H9 (cell line): ENCODE data around the gene SNRNP200. TPM values are rescaled to one million over a fixed set of nuclear protein-coding genes. Genes with fewer than 3 reads are reported as not detected.

Experiments used
- DNase-seq: peaks from one replicate; pipeline ENCODE4 v3.0.0-alpha.2; 2017
- H2AFZ ChIP-seq: one replicate; pipeline ENCODE4 v1.6.1; 2013; ENCODE audit warnings: mild to moderate bottlenecking, low read length, control low read depth, moderate library complexity
- H2AK5ac ChIP-seq: 2 replicates; pipeline ENCODE4 v1.6.1; 2013; ENCODE audit warnings: low read length, control low read depth, mixed read lengths; ENCODE audit not compliant: insufficient read length
- H2BK120ac ChIP-seq: one replicate; pipeline ENCODE4 v1.6.1; 2013; ENCODE audit warnings: low read depth, mild to moderate bottlenecking, low read length, control low read depth, inconsistent platforms; ENCODE audit not compliant: poor library complexity, severe bottlenecking
- H2BK12ac ChIP-seq: 2 replicates; pipeline ENCODE4 v1.6.1; 2013; ENCODE audit warnings: low read length, control low read depth, mixed read lengths, low read depth; ENCODE audit not compliant: insufficient read length
- H2BK15ac ChIP-seq: 2 replicates; pipeline ENCODE4 v1.6.1; 2013; ENCODE audit warnings: low read depth, low read length, control low read depth
- H2BK20ac ChIP-seq: one replicate; pipeline ENCODE4 v1.6.1; 2013; ENCODE audit warnings: low read depth, mild to moderate bottlenecking, low read length, control low read depth, inconsistent platforms; ENCODE audit not compliant: poor library complexity, severe bottlenecking
- H2BK5ac ChIP-seq: 2 replicates; pipeline ENCODE4 v1.6.1; 2013; ENCODE audit warnings: low read length, control low read depth, mixed read lengths; ENCODE audit not compliant: insufficient read length
- H3K14ac ChIP-seq: 2 replicates; pipeline ENCODE4 v1.6.1; 2013; ENCODE audit warnings: low read length, control low read depth; ENCODE audit not compliant: insufficient read depth
- H3K18ac ChIP-seq: 2 replicates; pipeline ENCODE4 v1.6.1; 2013; ENCODE audit warnings: low read depth, mild to moderate bottlenecking, mixed read lengths, low read length, control low read depth; ENCODE audit not compliant: insufficient read length
- H3K23ac ChIP-seq: 2 replicates; pipeline ENCODE4 v1.6.1; 2013; ENCODE audit warnings: low read length, control low read depth, mixed read lengths, low read depth; ENCODE audit not compliant: insufficient read length
- H3K23me2 ChIP-seq: 2 replicates; pipeline ENCODE4 v1.6.1; 2013; ENCODE audit warnings: low read depth, mild to moderate bottlenecking, mixed read lengths, low read length, control low read depth; ENCODE audit not compliant: insufficient read length, poor library complexity, severe bottlenecking
- H3K27ac ChIP-seq: 2 replicates; pipeline ENCODE4 v1.5.1; 2013; ENCODE audit warnings: low read length, control low read depth, mixed read lengths, low read depth; ENCODE audit not compliant: insufficient read length
- H3K27me3 ChIP-seq: 2 replicates; pipeline ENCODE4 v1.6.1; 2013; ENCODE audit warnings: low read length, control low read depth, inconsistent platforms; ENCODE audit not compliant: insufficient read depth
- H3K4ac ChIP-seq: 2 replicates; pipeline ENCODE4 v1.6.1; 2013; ENCODE audit warnings: low read depth, mild to moderate bottlenecking, control low read depth, inconsistent platforms, low read length, moderate library complexity
- H3K4me1 ChIP-seq: 2 replicates; pipeline ENCODE4 v1.6.1; 2013; ENCODE audit warnings: low read length, control low read depth, inconsistent platforms; ENCODE audit not compliant: insufficient read depth
- H3K4me2 ChIP-seq: 2 replicates; pipeline ENCODE4 v1.6.1; 2013; ENCODE audit warnings: low read length, control low read depth, mixed read lengths; ENCODE audit not compliant: insufficient read length, insufficient read depth
- H3K56ac ChIP-seq: 2 replicates; pipeline ENCODE4 v1.6.1; 2013; ENCODE audit warnings: low read depth, mild to moderate bottlenecking, mixed read lengths, low read length, control low read depth; ENCODE audit not compliant: insufficient read length
- H3K79me1 ChIP-seq: 2 replicates; pipeline ENCODE4 v1.6.1; 2013; ENCODE audit warnings: low read depth, mild to moderate bottlenecking, moderate library complexity, low read length, control low read depth, inconsistent platforms; ENCODE audit not compliant: insufficient read depth, poor library complexity, severe bottlenecking
- H3K79me2 ChIP-seq: 2 replicates; pipeline ENCODE4 v1.6.1; 2013; ENCODE audit warnings: low read length, control low read depth, inconsistent platforms; ENCODE audit not compliant: insufficient read depth
- H3K9ac ChIP-seq: 2 replicates; pipeline ENCODE4 v1.6.1; 2013; ENCODE audit warnings: low read length, control low read depth, mixed read lengths; ENCODE audit not compliant: insufficient read length; ENCODE audit errors: extremely low read depth
- H3K9me3 ChIP-seq: one replicate; pipeline ENCODE4 v1.6.1; 2013; ENCODE audit warnings: low read depth, low read length, inconsistent platforms; ENCODE audit not compliant: control insufficient read depth
- H3T11ph ChIP-seq: one replicate; pipeline ENCODE4 v1.6.1; 2013; ENCODE audit warnings: mild to moderate bottlenecking, low read length, control low read depth, inconsistent platforms
- H4K20me1 ChIP-seq: one replicate; pipeline ENCODE4 v1.6.1; 2013; ENCODE audit not compliant: control insufficient read depth, insufficient read length, insufficient read depth
- H4K5ac ChIP-seq: 2 replicates; pipeline ENCODE4 v1.6.1; 2013; ENCODE audit warnings: low read depth, mild to moderate bottlenecking, mixed read lengths, low read length, control low read depth; ENCODE audit not compliant: insufficient read length
- H4K8ac ChIP-seq: replicated peaks from 2 replicates; pipeline ENCODE4 v1.6.1; 2013; ENCODE audit warnings: low read length, control low read depth, mixed read lengths, low read depth; ENCODE audit not compliant: insufficient read length
- H4K91ac ChIP-seq: 2 replicates; pipeline ENCODE4 v1.6.1; 2013; ENCODE audit warnings: low read depth, mild to moderate bottlenecking, moderate library complexity, mixed read lengths, low read length, control low read depth; ENCODE audit not compliant: insufficient read length
- H3K27ac Mint-ChIP-seq, 3 experiments: 2 replicates in 2 of 3; 3 replicates in 1 of 3; pipeline ENCODE4 v1.8.0; 2020 to 2021; ENCODE audit warnings: mixed read lengths in 3 of 3, mild to moderate bottlenecking in 1 of 3, moderate library complexity in 1 of 3
- H3K27me3 Mint-ChIP-seq: 2 replicates; pipeline ENCODE4 v1.8.0; 2021; ENCODE audit warnings: low read depth, mild to moderate bottlenecking, moderate library complexity, mixed read lengths
- H3K36me3 Mint-ChIP-seq, 3 experiments: 2 replicates in 2 of 3; 3 replicates in 1 of 3; pipeline ENCODE4 v1.8.0; 2020 to 2021; ENCODE audit warnings: low read depth in 3 of 3, mixed read lengths in 3 of 3; ENCODE audit not compliant: insufficient read depth in 1 of 3
- H3K4me1 Mint-ChIP-seq, 2 experiments: 2 replicates each; pipeline ENCODE4 v1.8.0; 2020; ENCODE audit warnings: mixed read lengths in 2 of 2
- H3K4me3 Mint-ChIP-seq, 2 experiments: 2 replicates in 1 of 2; 3 replicates in 1 of 2; pipeline ENCODE4 v1.8.0; 2020 to 2021; ENCODE audit warnings: mild to moderate bottlenecking in 2 of 2, mixed read lengths in 2 of 2, moderate library complexity in 1 of 2
- H3K9me3 Mint-ChIP-seq, 2 experiments: 2 replicates in 1 of 2; 3 replicates in 1 of 2; pipeline ENCODE4 v1.8.0; 2020; ENCODE audit warnings: mild to moderate bottlenecking in 2 of 2, mixed read lengths in 2 of 2, moderate library complexity in 1 of 2
- CTCF ChIP-seq: fragments of 200-600 bp; sonication (generic); conservative IDR thresholded peaks from 3 replicates; pipeline ENCODE4 v1.8.0; 2021; ENCODE audit warnings: antibody characterized with exemption, mild to moderate bottlenecking
- WGBS: extraction: QIAGEN DNeasy Blood & Tissue Kit; methylation state at CpG from one replicate; pipeline ENCODE4 v1.1.7; 2013; ENCODE audit warnings: missing lambda C conversion rate, low lambda C conversion rate, mixed read lengths; ENCODE audit not compliant: insufficient read length; ENCODE audit errors: extremely low coverage; 5-methylcytosine and 5-hydroxymethylcytosine counted together
- total RNA-seq: library from RNA; stranded (reverse); gene quantifications from 2 replicates; pipeline ENCODE4 v1.2.1, GENCODE V29; 2021

SNRNP200 gene
- total RNA-seq, 1 experiment from 2014 or later, result 215 TPM

DNA sequence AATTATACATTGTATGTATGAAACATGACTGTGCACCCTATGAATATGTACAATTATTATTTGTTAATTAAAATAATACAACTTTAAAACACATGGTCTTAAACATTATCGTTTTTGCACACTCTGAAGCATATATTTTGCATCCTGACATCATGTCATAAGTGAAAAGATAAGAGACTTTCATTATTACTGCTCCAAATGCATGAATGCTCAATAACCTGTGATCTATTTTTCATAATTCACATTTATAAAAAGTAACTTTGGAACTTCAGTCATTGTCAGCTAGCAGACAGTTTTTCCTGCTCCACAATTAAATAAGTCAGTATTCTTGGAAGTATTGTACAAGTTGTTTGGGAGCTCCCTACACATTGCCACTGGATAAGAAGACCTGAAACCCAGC is 18.5 kb upstream of the SNRNP200 start:
- Histone ChIP-seq H3K79me1 (no peaks in the 10 kb centered on the region), H3K9ac (no peak overlapping the region), H3K23me2 (peaks cover 11% of the 10 kb centered on the region), H3K18ac (no peak overlapping the region), H2AFZ (no peak overlapping the region), H3K79me2 (no peaks in the 10 kb centered on the region), H3K9me3 (no peaks in the 10 kb centered on the region), H3K27me3 (peaks cover 17% of the 10 kb centered on the region; the same call in 1 of the 2 replicates), H2BK5ac (no peak overlapping the region), H3K56ac (no peak overlapping the region), H3K4me2 (no peak overlapping the region), H2BK20ac (no peak overlapping the region), H2BK120ac (no peak overlapping the region), H4K8ac (no peak overlapping the region), H3T11ph (no peak overlapping the region), H3K27ac (no peak overlapping the region), H4K5ac (no peak overlapping the region), H4K91ac (no peak overlapping the region), H3K23ac (no peak overlapping the region), H2BK15ac (no peak overlapping the region), H3K4me1 (no peaks in the 10 kb centered on the region), H4K20me1 (no peaks in the 10 kb centered on the region), H2BK12ac (no peak overlapping the region), H2AK5ac (no peak overlapping the region), H3K14ac (no peak overlapping the region), H3K4ac (no peak overlapping the region)
- DNase-seq, result no peak
- no peaks in the 10 kb centered on the region; a peak in 1 of 5 replicates for H3K9me3 Mint-ChIP-seq
- H3K36me3 Mint-ChIP-seq, result peaks cover 22 to 24% (median 23%) of the 10 kb centered on the region in 3 experiments
- H3K4me3 Mint-ChIP-seq, result no peak overlapping the region
- TF ChIP-seq CTCF, result no peak
- H3K27me3 Mint-ChIP-seq, result peaks cover 68% of the 10 kb centered on the region
- no peak overlapping the region for H3K27ac Mint-ChIP-seq
- peaks cover 18 to 20% of the 10 kb centered on the region in 2 experiments for H3K4me1 Mint-ChIP-seq
- WGBS, result no CpG with 5 or more reads among the region's 1 CpG
